Fibroblast of skin of left biceps (primary cell): ENCODE data around the gene PLIN4.

Experiments
- DNase-seq, 2 experiments: peaks; one replicate each; pipeline ENCODE4 v3.0.0-alpha.2; 2013; ENCODE audit warnings: low read depth in 2 of 2

The PLIN4 gene

GRCh38 chr19:4507150-4507452, 11.2 kb downstream of the PLIN4 start:
- no peak for DNase-seq

- DNase-seq: peak; percentile 7 to 9
Observed at GRCh38 chr19:4506449-4507149, 11.7 kb downstream of the PLIN4 start.

- no peak for DNase-seq
Observed at GRCh38 chr19:4505570-4506448, 12.5 kb downstream of the PLIN4 start.

GRCh38 chr19:4504891-4505569, 13.3 kb downstream of the PLIN4 start:
- no peak for DNase-seq

- no peak for DNase-seq
Observed at GRCh38 chr19:4504297-4504701, 14.0 kb downstream of the PLIN4 start.

- no peak for DNase-seq
Observed at GRCh38 chr19:4503825-4504170, 14.5 kb downstream of the PLIN4 start.

- DNase-seq: no peak
Observed at GRCh38 chr19:4503132-4503824, 15.0 kb downstream of the PLIN4 start.

GRCh38 chr19:4502282-4503131, 15.8 kb downstream of the PLIN4 start:
- DNase-seq: no peak

GRCh38 chr19:4501691-4502090, 16.6 kb downstream of the PLIN4 start:
- DNase-seq: no peak

- no peak for DNase-seq
Observed at GRCh38 chr19:4500841-4501591, 17.3 kb downstream of the PLIN4 start.

- DNase-seq: no peak
Observed at GRCh38 chr19:4499855-4500254, 18.4 kb downstream of the PLIN4 start.

GRCh38 chr19:4499318-4499717, 19.0 kb downstream of the PLIN4 start:
- no peak for DNase-seq

- DNase-seq: no peak
Observed at GRCh38 chr19:4498694-4499093, 19.6 kb downstream of the PLIN4 start.

GRCh38 chr19:4497770-4498389, 20.4 kb downstream of the PLIN4 start:
- DNase-seq: no peak

GRCh38 chr19:4496304-4496703, 22.0 kb downstream of the PLIN4 start:
- no peak for DNase-seq

- no peak for DNase-seq
Observed at GRCh38 chr19:4495471-4495870, 22.8 kb downstream of the PLIN4 start.

GRCh38 chr19:4494691-4495064, 23.6 kb downstream of the PLIN4 start:
- DNase-seq: no peak

- DNase-seq: no peak
Observed at GRCh38 chr19:4493929-4494690, 24.2 kb downstream of the PLIN4 start.
